ENCODE measurements around the gene FOXE1.

Gene FOXE1

DNA sequence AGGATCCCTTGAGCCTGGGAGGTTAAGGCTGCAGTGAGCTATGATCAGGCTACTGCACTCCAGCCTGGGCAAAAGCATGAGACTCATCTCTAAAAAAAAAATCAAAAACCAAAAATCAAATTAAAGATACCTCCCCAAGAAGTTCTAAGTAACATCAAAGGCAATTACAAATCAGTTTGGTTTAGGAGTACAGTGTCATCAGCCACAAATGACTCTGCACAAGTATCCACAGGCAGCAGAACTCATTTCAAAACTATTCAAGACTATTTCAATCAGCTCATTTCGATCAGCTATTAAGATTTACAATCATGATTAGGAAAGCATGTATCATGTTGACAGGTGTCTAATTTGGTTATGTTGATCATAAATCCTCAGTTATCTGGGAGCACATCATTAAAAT, 50.2 kb downstream of the FOXE1 start:
- H3K36me3 ChIP-seq (ENCODE audit: control insufficient read depth, insufficient read depth, low read length): no peaks in the 10 kb centered on the region
- H3K27me3 ChIP-seq (ENCODE audit: control insufficient read depth, insufficient read depth, low read length): no peaks in the 10 kb centered on the region
- H3K9me3 ChIP-seq (ENCODE audit: control insufficient read depth, insufficient read depth, low read length): no peaks in the 10 kb centered on the region
- no peak overlapping the region for H3K9ac ChIP-seq (ENCODE audit: low read depth, low read length)
- H3K4me1 ChIP-seq (ENCODE audit: control insufficient read depth, insufficient read depth, low read length): no peaks in the 10 kb centered on the region
- no peak overlapping the region for H3K4me3 ChIP-seq (ENCODE audit: low read depth, low read length)

- Histone ChIP-seq H3K9me3 (ENCODE audit: control insufficient read depth, insufficient read depth, low read length) (no peaks in the 10 kb centered on the region), H3K36me3 (ENCODE audit: control insufficient read depth, insufficient read depth, low read length) (no peaks in the 10 kb centered on the region), H3K9ac (ENCODE audit: low read depth, low read length) (no peak overlapping the region), H3K4me3 (ENCODE audit: low read depth, low read length) (no peak overlapping the region), H3K4me1 (ENCODE audit: control insufficient read depth, insufficient read depth, low read length) (no peaks in the 10 kb centered on the region), H3K27me3 (ENCODE audit: control insufficient read depth, insufficient read depth, low read length) (no peaks in the 10 kb centered on the region)
Measured at GRCh38 chr9:97904725-97905124, 51.7 kb downstream of the FOXE1 start.

DNA sequence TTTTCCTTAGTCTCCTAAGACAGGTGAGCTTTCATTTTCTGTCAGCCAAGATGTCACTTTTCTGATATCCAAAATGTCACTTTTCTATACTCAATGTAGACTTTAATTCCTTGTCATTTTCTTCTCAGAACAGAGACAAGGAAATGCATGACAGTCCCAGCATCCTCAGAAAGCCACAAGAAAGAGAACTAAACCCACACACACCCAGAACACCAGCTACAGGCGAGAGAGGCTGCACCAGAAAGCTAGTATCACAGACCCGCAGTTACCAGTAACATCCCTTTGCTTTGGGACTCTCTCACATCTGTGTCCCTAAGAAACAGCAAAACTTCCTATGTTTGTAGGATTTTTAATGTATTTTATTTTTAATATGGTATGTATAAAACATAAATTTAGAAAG, 52.2 kb downstream of the FOXE1 start:
- no peaks in the 10 kb centered on the region for H3K36me3 ChIP-seq (ENCODE audit: control insufficient read depth, insufficient read depth, low read length)

More for the DNA sequence above, 52.2 kb downstream of the FOXE1 start:
- no peak overlapping the region for H3K9ac ChIP-seq (ENCODE audit: low read depth, low read length)
- H3K27me3 ChIP-seq (ENCODE audit: control insufficient read depth, insufficient read depth, low read length): no peaks in the 10 kb centered on the region
- no peak overlapping the region for H3K4me3 ChIP-seq (ENCODE audit: low read depth, low read length)
- no peaks in the 10 kb centered on the region for H3K9me3 ChIP-seq (ENCODE audit: control insufficient read depth, insufficient read depth, low read length)
- H3K4me1 ChIP-seq (ENCODE audit: control insufficient read depth, insufficient read depth, low read length): no peaks in the 10 kb centered on the region
